Measurements from ENCODE around the gene TLX3.

GRCh38 chr5:171275841-171276544 lies 33.1 kb upstream of the TLX3 start:
- TF ChIP-seq CTCF (IDR thresholded peaks at IDR 0.05; ENCODE audit: low read depth, low read length) (no peak), POLR2A (IDR thresholded peaks at IDR 0.05; ENCODE audit: extremely low read depth, insufficient read length) (no peak), MAX (IDR thresholded peaks at IDR 0.05; ENCODE audit: low read depth, low read length) (no peak)
